HG03159 (cell line): ENCODE measurements around the gene STARD3NL.
"Not testable (repeated sequence)": the region's sequence is repeated elsewhere in the genome, so short reads cannot be mapped to it uniquely, and the experiment has no call there.

Source experiments
- ATAC-seq: cut with Tn5 transposase; IDR thresholded peaks from one replicate; pipeline ENCODE4 v1.9.1; 2021; ENCODE audit warnings: mild to moderate bottlenecking, moderate library complexity; ENCODE audit not compliant: unreplicated experiment

The STARD3NL gene

DNA sequence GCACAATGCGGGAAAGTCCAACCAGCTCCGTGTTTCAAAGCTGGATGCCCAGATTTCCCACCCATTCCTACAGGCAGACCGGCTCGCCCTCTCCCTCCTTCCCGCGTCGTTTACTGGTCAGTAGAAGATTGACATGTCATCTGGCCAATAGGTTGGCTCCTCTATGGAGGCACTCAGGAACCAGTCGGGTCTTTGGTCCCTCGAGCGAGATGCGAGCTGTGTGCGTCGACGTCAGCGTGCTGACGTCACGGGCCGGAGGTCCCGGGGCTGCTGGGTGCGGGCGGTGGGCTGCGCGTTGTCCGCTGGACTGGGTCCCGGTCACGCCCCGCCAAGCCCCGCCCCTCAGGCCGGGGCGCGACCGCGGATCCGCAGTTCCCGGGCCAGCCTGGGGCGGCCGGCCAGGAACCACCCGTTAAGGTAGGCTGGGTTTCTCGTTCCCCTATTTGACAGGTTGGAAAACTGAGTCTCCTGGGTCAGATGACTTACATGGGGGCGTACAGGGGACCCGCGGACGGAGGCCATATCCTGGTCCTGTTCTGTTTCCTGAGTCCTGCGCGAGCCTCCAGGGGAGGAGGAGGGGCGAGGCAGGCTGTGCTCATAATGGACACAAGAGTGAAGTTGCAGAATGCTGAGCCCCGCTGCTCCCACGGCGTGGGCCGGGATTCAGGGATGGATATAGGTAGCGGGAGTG is at the start of gene STARD3NL:
TSS of gene STARD3NL (plus strand) at position 242 of the 691 bp plus-strand sequence. CDS start 29,260 bp downstream, outside the sequence.
- peak; percentile 98 for ATAC-seq

- ATAC-seq = no peak
These were observed 48.9 kb upstream of the STARD3NL start for GRCh38 chr7:38129162-38129561.

DNA sequence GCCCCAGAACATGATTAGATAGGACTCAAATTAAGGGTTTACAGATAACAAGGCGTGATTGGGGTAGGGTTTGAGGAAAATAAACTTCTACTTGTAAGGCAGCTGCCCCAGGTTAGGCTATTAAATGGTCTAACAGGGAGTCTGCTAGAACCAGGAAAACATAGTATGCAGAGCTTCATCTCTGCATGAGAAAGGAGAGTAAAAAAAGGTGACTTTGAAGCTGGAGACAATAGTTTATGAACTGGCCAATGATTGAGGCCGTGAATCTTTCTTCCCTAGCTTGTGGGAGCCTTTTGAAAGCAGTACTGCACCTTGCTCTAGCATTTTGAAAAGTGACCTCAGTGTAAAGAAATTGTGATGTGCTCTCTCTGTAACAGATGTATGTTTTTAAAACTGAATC is 48.5 kb upstream of the STARD3NL start:
- ATAC-seq = no peak

- no peak for ATAC-seq
These were observed 39.9 kb upstream of the STARD3NL start for GRCh38 chr7:38138171-38138570.

GRCh38 chr7:38141187-38141586 is 36.9 kb upstream of the STARD3NL start:
- no peak for ATAC-seq

DNA sequence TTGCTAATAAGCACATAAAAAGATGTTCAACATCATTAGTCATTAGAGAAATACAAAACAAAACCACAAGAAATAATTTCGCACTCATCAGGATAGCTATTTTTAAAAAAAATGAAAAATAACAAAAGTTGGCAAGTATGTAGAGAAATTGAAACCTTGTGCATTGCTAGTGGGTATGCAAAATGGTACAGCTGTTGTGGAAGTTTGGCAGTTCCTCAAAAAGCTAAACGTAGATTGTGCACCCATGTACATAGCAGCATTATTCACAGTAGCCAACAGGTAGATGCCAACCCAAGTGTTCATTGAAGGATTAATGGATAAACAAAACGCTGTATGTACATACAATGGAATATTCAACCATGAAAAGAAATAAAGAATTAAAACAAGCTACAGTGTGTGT is 35.3 kb upstream of the STARD3NL start:
- ATAC-seq = peak; percentile 80

- ATAC-seq = no peak
These were observed 31.0 kb upstream of the STARD3NL start for GRCh38 chr7:38147005-38147404.

- ATAC-seq = no peak
These were observed 26.5 kb upstream of the STARD3NL start for GRCh38 chr7:38151556-38151955.

DNA sequence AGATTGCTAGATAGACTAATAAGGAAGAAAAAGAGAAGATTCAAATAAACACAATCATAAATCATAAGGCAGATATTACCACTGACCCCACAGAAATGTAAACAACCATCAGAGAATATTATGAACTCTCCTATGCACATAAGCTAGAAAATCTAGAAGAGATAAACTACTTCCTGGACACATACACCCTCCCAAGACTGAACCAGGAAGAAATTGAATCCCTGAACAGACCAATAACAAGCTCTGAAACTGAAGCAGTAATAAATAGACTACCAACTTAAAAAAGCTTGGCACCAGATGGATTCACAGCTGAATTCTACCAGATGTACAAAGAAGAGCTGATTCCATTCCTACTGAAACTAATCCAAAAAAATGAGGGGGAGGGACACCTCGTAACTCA is 24.5 kb upstream of the STARD3NL start:
- ATAC-seq = no peak

GRCh38 chr7:38154278-38154677 is 23.8 kb upstream of the STARD3NL start:
- no peak for ATAC-seq

DNA sequence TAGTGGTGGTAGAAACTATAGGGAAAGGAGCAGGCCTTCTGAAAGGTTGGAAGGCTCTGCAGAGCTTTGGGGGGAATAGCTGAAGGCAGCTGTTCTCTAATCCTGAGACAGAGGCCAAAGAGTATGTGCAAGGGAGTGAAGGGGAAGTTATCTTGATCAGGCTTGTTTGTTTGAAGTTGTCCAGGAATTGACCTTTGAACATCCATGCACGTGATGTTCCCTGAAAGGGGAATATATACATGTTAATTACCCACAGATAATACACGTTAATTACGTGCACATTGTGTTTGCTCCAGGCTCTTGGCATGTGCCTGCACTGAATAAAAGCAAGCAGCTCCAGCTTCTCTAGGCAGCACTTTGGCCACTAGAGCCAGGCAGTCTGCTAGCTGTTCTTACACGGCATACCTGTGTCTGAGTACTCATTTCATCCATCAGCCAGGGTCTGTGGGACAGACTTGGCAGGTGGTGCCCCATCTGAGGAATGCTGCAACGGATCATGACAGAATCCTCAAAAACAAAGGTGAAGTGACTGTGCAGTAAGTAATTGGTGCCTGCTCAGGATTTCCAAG is 18.0 kb upstream of the STARD3NL start:
- ATAC-seq = no peak

DNA sequence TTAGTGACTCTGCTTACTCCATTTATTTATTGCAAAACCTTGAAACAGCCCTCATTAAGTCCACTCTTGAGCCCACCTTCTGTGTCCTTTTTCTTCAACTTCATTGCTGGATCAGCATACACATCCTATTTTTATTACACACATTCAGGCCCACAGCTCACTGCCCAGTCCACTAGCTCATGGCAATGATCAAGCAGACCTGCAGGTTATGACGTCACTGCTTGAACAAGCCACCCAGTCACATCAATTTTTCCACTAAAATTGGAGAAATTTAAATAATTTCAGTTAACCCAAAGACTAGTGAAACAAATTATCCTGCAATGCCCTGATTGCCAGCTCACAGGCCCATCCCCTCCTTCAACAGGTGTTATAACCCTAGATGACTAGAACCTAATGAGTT is 16.0 kb upstream of the STARD3NL start:
- ATAC-seq = no peak

GRCh38 chr7:38163671-38164070 is 14.4 kb upstream of the STARD3NL start:
- ATAC-seq = no peak

GRCh38 chr7:38168890-38169570 is 9.0 kb upstream of the STARD3NL start:
- ATAC-seq = no peak

DNA sequence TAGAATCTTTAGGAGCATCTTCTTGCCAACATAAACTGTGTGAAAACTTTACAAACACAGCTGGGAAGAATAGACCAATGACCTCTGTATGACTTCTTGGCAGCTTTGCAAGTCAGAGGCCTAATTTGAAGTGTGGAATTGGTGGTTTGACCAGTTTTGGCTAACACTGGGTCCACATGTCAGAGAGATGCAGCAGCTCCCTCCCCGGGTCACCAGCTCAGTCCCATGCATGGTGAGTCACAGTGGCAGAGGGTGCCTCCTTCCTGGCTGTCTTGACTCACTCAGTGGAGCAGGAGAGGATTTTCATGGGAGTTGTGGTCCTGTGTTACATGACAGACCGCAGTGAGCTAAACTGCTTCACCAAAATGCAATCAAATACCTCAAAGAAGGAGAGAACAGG is 8.2 kb upstream of the STARD3NL start:
- ATAC-seq = no peak

GRCh38 chr7:38171623-38172391 is 6.2 kb upstream of the STARD3NL start:
- peak; percentile 74 for ATAC-seq

GRCh38 chr7:38175547-38175946 is 2.5 kb upstream of the STARD3NL start:
- not testable (repeated sequence) for ATAC-seq

GRCh38 chr7:38177621-38178003 is 433 bp upstream of the STARD3NL start:
- ATAC-seq = peak; percentile 5

DNA sequence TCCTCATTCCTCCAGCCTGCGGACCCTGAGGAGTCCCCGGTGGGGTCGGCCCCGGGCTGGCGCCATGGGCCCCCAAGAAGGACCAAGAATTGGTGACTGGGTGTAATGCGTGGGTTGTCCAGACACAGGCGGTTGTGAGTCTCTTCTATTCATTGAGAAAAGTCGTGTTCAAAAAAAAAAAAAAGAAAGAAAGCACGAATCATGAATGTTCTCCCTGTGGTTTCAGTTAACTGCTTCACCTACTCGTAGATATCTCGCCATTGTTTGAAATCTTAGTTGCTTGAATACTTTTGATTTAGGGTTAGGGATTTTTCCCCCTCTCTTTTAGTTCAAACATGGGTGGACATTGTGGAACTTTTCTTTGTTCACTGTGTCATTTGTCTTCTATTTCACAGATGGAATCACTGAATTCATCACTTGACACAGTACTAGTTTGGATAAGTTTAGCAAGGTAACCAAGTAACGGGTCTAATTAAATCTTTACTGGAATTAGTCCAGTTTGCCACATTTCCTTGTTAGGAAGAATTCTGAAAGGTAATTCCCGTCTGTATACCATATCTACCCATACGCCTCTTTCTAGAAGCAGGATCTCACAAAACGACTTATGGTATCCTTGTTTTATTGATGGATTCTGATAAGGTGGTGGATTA is 775 bp downstream of the STARD3NL start:
- ATAC-seq = peak; percentile 48

GRCh38 chr7:38179776-38180226 is 1.8 kb downstream of the STARD3NL start:
- no peak for ATAC-seq

- no peak for ATAC-seq
These were observed 3.1 kb downstream of the STARD3NL start for GRCh38 chr7:38181111-38181510.
